Activated T-helper 2 cell treated with anti-CD3 and anti-CD28 coated beads, Interferon-gamma antibody, Interleukin-2, Interleukin-4, amounts not matched to agents 10 μg/mL and 5 μg/mL and 100 μg/mL, durations not matched to agents 14 hours and 24 hours and 36 hours (primary cell): ENCODE results near the gene C11orf65. TPM values are rescaled to one million over a fixed set of nuclear protein-coding genes. Genes with fewer than 3 reads are reported as not detected.
"Not testable (repeated sequence)": the region's sequence is repeated elsewhere in the genome, so short reads cannot be mapped to it uniquely, and the experiment has no call there.

ENCODE experiments used
- DNase-seq: peaks from one replicate; pipeline ENCODE4 v3.0.0; 2021; ENCODE audit warnings: low spot score
- H3K27ac Mint-ChIP-seq: one replicate; pipeline ENCODE4 v1.8.0; 2021; ENCODE audit warnings: mixed read lengths
- H3K27me3 Mint-ChIP-seq: one replicate; pipeline ENCODE4 v1.8.0; 2021; ENCODE audit warnings: low read depth, mixed read lengths
- H3K36me3 Mint-ChIP-seq: one replicate; pipeline ENCODE4 v1.8.0; 2021; ENCODE audit warnings: low read depth, mixed read lengths
- H3K4me1 Mint-ChIP-seq: one replicate; pipeline ENCODE4 v1.8.0; 2021; ENCODE audit warnings: low read depth, mixed read lengths
- H3K4me3 Mint-ChIP-seq: one replicate; pipeline ENCODE4 v1.8.0; 2021; ENCODE audit warnings: low read depth, mild to moderate bottlenecking, moderate library complexity, mixed read lengths
- H3K9me3 Mint-ChIP-seq: one replicate; pipeline ENCODE4 v1.8.0; 2021; ENCODE audit warnings: mixed read lengths
- intact Hi-C: fragments of 100-400 bp; cut with micrococcal nuclease; formaldehyde crosslinking; loops from one replicate; pipeline ENCODE4 v1.15.1; 2023
- total RNA-seq: library from RNA; stranded (reverse); gene quantifications from 2 replicates; pipeline ENCODE4 v1.2.3, GENCODE V29; 2022

C11orf65 gene
- total RNA-seq, 1 donor from 2014 or later = 0.43 TPM

GRCh38 chr11:108394744-108395284 is 72.5 kb downstream of the C11orf65 start:
- H3K27me3 Mint-ChIP-seq = no peaks in the 10 kb centered on the region
- H3K36me3 Mint-ChIP-seq = no peaks in the 10 kb centered on the region
- DNase-seq = no peak
- no peak overlapping the region for H3K4me3 Mint-ChIP-seq
- intact Hi-C loops = no loop called here
- no peaks in the 10 kb centered on the region for H3K9me3 Mint-ChIP-seq
- no peaks in the 10 kb centered on the region for H3K4me1 Mint-ChIP-seq
- H3K27ac Mint-ChIP-seq = no peak overlapping the region

GRCh38 chr11:108393046-108393445 is 74.3 kb downstream of the C11orf65 start:
- no peak overlapping the region for H3K4me3 Mint-ChIP-seq
- H3K36me3 Mint-ChIP-seq = no peaks in the 10 kb centered on the region
- intact Hi-C loops = no loop called here
- H3K27me3 Mint-ChIP-seq = no peaks in the 10 kb centered on the region
- H3K9me3 Mint-ChIP-seq = no peaks in the 10 kb centered on the region
- H3K27ac Mint-ChIP-seq = no peak overlapping the region
- H3K4me1 Mint-ChIP-seq = no peaks in the 10 kb centered on the region
- DNase-seq = no peak

GRCh38 chr11:108392353-108392752 is 75.0 kb downstream of the C11orf65 start:
- no peak overlapping the region for H3K27ac Mint-ChIP-seq
- H3K9me3 Mint-ChIP-seq = no peaks in the 10 kb centered on the region
- no peaks in the 10 kb centered on the region for H3K4me1 Mint-ChIP-seq
- no peak overlapping the region for H3K4me3 Mint-ChIP-seq
- no peak for DNase-seq
- H3K27me3 Mint-ChIP-seq = no peaks in the 10 kb centered on the region
- no peaks in the 10 kb centered on the region for H3K36me3 Mint-ChIP-seq
- intact Hi-C loops = no loop called here

- Mint-ChIP-seq H3K4me3 (no peak overlapping the region), H3K36me3 (no peaks in the 10 kb centered on the region), H3K4me1 (no peaks in the 10 kb centered on the region), H3K27ac (no peak overlapping the region), H3K9me3 (no peaks in the 10 kb centered on the region), H3K27me3 (no peaks in the 10 kb centered on the region)
- DNase-seq = no peak
- intact Hi-C loops = no loop called here
These were observed 78.8 kb downstream of the C11orf65 start for GRCh38 chr11:108388576-108388975.

GRCh38 chr11:108373505-108373904 is 93.8 kb downstream of the C11orf65 start:
- H3K4me3 Mint-ChIP-seq, H3K4me1 Mint-ChIP-seq, H3K27ac Mint-ChIP-seq, DNase-seq, H3K36me3 Mint-ChIP-seq, intact Hi-C loops, H3K9me3 Mint-ChIP-seq, H3K27me3 Mint-ChIP-seq: not testable (repeated sequence)

- Mint-ChIP-seq H3K4me3 (no peak overlapping the region), H3K27ac (no peak overlapping the region), H3K27me3 (peaks cover 1% of the 10 kb centered on the region), H3K4me1 (peaks cover 1% of the 10 kb centered on the region), H3K36me3 (peaks cover 21% of the 10 kb centered on the region), H3K9me3 (no peaks in the 10 kb centered on the region)
- no peak for DNase-seq
- intact Hi-C loops = no loop called here
These were observed 96.3 kb downstream of the C11orf65 start for GRCh38 chr11:108370990-108371389.

- Mint-ChIP-seq H3K4me3 (no peak overlapping the region), H3K9me3 (no peaks in the 10 kb centered on the region), H3K27ac (no peak overlapping the region), H3K27me3 (peaks cover 1% of the 10 kb centered on the region), H3K36me3 (peaks cover 26% of the 10 kb centered on the region), H3K4me1 (peaks cover 1% of the 10 kb centered on the region)
- intact Hi-C loops = no loop called here
- no peak for DNase-seq
These were observed 97.0 kb downstream of the C11orf65 start for GRCh38 chr11:108370315-108370714.

- Mint-ChIP-seq H3K36me3 (peaks cover 37% of the 10 kb centered on the region), H3K4me3 (no peak overlapping the region), H3K4me1 (peaks cover 1% of the 10 kb centered on the region), H3K27ac (no peak overlapping the region), H3K27me3 (no peaks in the 10 kb centered on the region), H3K9me3 (no peaks in the 10 kb centered on the region)
- no peak for DNase-seq
- intact Hi-C loops = no loop called here
These were observed 98.3 kb downstream of the C11orf65 start for GRCh38 chr11:108369064-108369463.

GRCh38 chr11:108368134-108368533 is 99.2 kb downstream of the C11orf65 start:
- intact Hi-C loops = no loop called here
- H3K27ac Mint-ChIP-seq = no peak overlapping the region
- peaks cover 37% of the 10 kb centered on the region for H3K36me3 Mint-ChIP-seq
- no peak overlapping the region for H3K4me3 Mint-ChIP-seq
- peaks cover 1% of the 10 kb centered on the region for H3K4me1 Mint-ChIP-seq
- H3K27me3 Mint-ChIP-seq = no peaks in the 10 kb centered on the region
- no peaks in the 10 kb centered on the region for H3K9me3 Mint-ChIP-seq
- no peak for DNase-seq

- no peaks in the 10 kb centered on the region for H3K27me3 Mint-ChIP-seq
- no peak overlapping the region for H3K4me3 Mint-ChIP-seq
- H3K27ac Mint-ChIP-seq = no peak overlapping the region
These were observed 103.2 kb downstream of the C11orf65 start for GRCh38 chr11:108364159-108364558.

GRCh38 chr11:108351468-108351867 is 115.9 kb downstream of the C11orf65 start:
- DNase-seq = no peak
- H3K4me3 Mint-ChIP-seq = no peak overlapping the region
- no peak overlapping the region for H3K27ac Mint-ChIP-seq
- no peaks in the 10 kb centered on the region for H3K4me1 Mint-ChIP-seq
- no peaks in the 10 kb centered on the region for H3K27me3 Mint-ChIP-seq
- peaks cover 60% of the 10 kb centered on the region for H3K36me3 Mint-ChIP-seq
- intact Hi-C loops = no loop called here
- no peaks in the 10 kb centered on the region for H3K9me3 Mint-ChIP-seq

More at GRCh38 chr11:108364159-108364558, 103.2 kb downstream of the C11orf65 start:
- intact Hi-C loops = no loop called here
- peaks cover 1% of the 10 kb centered on the region for H3K4me1 Mint-ChIP-seq
- peaks cover 32% of the 10 kb centered on the region for H3K36me3 Mint-ChIP-seq
- no peaks in the 10 kb centered on the region for H3K9me3 Mint-ChIP-seq
- no peak for DNase-seq

- H3K27ac Mint-ChIP-seq = no peak overlapping the region
- intact Hi-C loops = no loop called here
- H3K4me3 Mint-ChIP-seq = no peak overlapping the region
- H3K27me3 Mint-ChIP-seq = no peaks in the 10 kb centered on the region
- DNase-seq = no peak
- H3K4me1 Mint-ChIP-seq = peaks cover 3% of the 10 kb centered on the region
- peaks cover 42% of the 10 kb centered on the region for H3K36me3 Mint-ChIP-seq
- H3K9me3 Mint-ChIP-seq = no peaks in the 10 kb centered on the region
These were observed 120.9 kb downstream of the C11orf65 start for GRCh38 chr11:108346451-108346850.

- Mint-ChIP-seq H3K9me3 (no peaks in the 10 kb centered on the region), H3K36me3 (peaks cover 40% of the 10 kb centered on the region), H3K27ac (no peak overlapping the region), H3K27me3 (no peaks in the 10 kb centered on the region), H3K4me1 (peaks cover 5% of the 10 kb centered on the region), H3K4me3 (no peak overlapping the region)
- intact Hi-C loops = no loop called here
- no peak for DNase-seq
These were observed 121.6 kb downstream of the C11orf65 start for GRCh38 chr11:108345767-108346166.

GRCh38 chr11:108343714-108344113 is 123.6 kb downstream of the C11orf65 start:
- peaks cover 20% of the 10 kb centered on the region for H3K4me1 Mint-ChIP-seq
- H3K27ac Mint-ChIP-seq = no peak overlapping the region
- H3K9me3 Mint-ChIP-seq = no peaks in the 10 kb centered on the region
- intact Hi-C loops = no loop called here
- H3K4me3 Mint-ChIP-seq = no peak overlapping the region
- H3K27me3 Mint-ChIP-seq = no peaks in the 10 kb centered on the region
- DNase-seq = no peak
- peaks cover 26% of the 10 kb centered on the region for H3K36me3 Mint-ChIP-seq
